ENCODE measurements around the gene SHANK1.

DNA sequence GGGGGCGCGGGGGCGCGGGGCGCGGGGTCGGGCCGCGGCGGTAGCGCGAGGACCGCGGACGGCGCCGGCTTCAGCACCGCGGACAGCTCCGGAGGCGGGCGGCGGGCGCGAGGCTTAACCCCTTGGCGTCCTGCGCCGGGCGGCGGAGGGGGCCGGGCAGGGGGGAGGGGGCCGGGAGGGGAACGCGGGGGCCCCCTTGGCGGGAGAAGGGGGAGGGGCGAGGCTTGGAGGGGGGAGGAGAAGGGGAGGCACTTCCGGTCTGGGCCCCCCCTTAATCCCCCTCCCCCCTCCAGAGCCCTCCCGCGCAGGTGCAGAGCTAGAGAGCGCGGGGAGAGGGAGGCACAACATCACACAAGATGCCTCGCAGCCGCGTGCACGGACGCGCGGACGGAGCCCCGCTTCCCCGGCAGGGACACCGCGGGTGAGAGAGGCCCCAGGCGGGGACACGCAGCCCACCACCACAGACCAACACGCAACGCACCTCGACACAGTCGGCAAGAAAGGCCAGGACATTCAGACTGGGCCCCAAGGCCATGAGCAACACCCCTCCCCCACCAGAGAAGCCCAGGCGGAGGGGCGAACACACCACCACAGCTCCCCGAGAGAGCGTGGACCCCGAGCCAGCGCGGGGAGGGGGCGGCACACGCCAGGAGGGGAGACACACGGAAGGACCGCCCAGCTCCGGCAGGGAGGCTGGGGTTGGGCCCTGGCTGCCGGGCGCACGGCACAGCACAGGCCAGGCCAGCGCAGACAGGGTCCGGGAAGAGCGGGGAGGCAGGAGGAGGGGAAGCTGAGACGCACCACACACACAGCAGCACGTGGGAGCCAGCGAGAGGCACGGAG is 24.1 kb downstream of the SHANK1 start:
- TF ChIP-seq POLR2A (IDR thresholded peaks at IDR 0.05): no peak
- TF ChIP-seq, protein P1, sequence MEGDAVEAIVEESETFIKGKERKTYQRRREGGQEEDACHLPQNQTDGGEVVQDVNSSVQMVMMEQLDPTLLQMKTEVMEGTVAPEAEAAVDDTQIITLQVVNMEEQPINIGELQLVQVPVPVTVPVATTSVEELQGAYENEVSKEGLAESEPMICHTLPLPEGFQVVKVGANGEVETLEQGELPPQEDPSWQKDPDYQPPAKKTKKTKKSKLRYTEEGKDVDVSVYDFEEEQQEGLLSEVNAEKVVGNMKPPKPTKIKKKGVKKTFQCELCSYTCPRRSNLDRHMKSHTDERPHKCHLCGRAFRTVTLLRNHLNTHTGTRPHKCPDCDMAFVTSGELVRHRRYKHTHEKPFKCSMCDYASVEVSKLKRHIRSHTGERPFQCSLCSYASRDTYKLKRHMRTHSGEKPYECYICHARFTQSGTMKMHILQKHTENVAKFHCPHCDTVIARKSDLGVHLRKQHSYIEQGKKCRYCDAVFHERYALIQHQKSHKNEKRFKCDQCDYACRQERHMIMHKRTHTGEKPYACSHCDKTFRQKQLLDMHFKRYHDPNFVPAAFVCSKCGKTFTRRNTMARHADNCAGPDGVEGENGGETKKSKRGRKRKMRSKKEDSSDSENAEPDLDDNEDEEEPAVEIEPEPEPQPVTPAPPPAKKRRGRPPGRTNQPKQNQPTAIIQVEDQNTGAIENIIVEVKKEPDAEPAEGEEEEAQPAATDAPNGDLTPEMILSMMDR (IDR thresholded peaks at IDR 0.05): no peak

All from heart left ventricle (tissue), 13 donors.